Progenitor cell of endocrine pancreas (in vitro differentiated cells): ENCODE data around the gene ANXA2. TPM values are rescaled to one million over a fixed set of nuclear protein-coding genes. Genes with fewer than 3 reads are reported as not detected.

Experiments
- DNase-seq: peaks from one replicate; pipeline ENCODE4 v3.0.0; 2021; ENCODE audit warnings: low spot score; ENCODE audit not compliant: unreplicated experiment
- H3K27ac Mint-ChIP-seq: 2 replicates; pipeline ENCODE4 v1.8.0; 2021; ENCODE audit warnings: mild to moderate bottlenecking, moderate library complexity, mixed read lengths
- H3K27me3 Mint-ChIP-seq: 2 replicates; pipeline ENCODE4 v1.8.0; 2021; ENCODE audit warnings: mixed read lengths
- H3K36me3 Mint-ChIP-seq: 2 replicates; pipeline ENCODE4 v1.8.0; 2022; ENCODE audit warnings: mixed read lengths; ENCODE audit not compliant: insufficient read depth
- H3K4me1 Mint-ChIP-seq: 2 replicates; pipeline ENCODE4 v1.8.0; 2021; ENCODE audit warnings: low read depth, mixed read lengths
- H3K4me3 Mint-ChIP-seq: 2 replicates; pipeline ENCODE4 v1.8.0; 2021; ENCODE audit warnings: low read depth, mild to moderate bottlenecking, moderate library complexity, mixed read lengths
- H3K9me3 Mint-ChIP-seq: 2 replicates; pipeline ENCODE4 v1.8.0; 2021; ENCODE audit warnings: low read depth, mixed read lengths
- CTCF ChIP-seq: fragments of 200-600 bp; sonication (generic); IDR thresholded peaks from one replicate; pipeline ENCODE4 v1.5.0; 2021; ENCODE audit warnings: antibody characterized with exemption, mild to moderate bottlenecking; ENCODE audit not compliant: unreplicated experiment
- total RNA-seq: library from RNA; stranded (reverse); gene quantifications from 2 replicates; pipeline ENCODE4 v1.2.1, GENCODE V29; 2021

Gene ANXA2
- total RNA-seq, 1 donor from 2014 or later: 311 TPM

GRCh38 chr15:60344461-60344860 lies 53.3 kb downstream of the ANXA2 start:
- Mint-ChIP-seq H3K9me3 (no peaks in the 10 kb centered on the region), H3K36me3 (peaks cover 26% of the 10 kb centered on the region), H3K27ac (no peak overlapping the region), H3K4me3 (no peak overlapping the region), H3K27me3 (no peaks in the 10 kb centered on the region), H3K4me1 (no peaks in the 10 kb centered on the region)
- no peak for TF ChIP-seq CTCF
- no peak for DNase-seq

DNA sequence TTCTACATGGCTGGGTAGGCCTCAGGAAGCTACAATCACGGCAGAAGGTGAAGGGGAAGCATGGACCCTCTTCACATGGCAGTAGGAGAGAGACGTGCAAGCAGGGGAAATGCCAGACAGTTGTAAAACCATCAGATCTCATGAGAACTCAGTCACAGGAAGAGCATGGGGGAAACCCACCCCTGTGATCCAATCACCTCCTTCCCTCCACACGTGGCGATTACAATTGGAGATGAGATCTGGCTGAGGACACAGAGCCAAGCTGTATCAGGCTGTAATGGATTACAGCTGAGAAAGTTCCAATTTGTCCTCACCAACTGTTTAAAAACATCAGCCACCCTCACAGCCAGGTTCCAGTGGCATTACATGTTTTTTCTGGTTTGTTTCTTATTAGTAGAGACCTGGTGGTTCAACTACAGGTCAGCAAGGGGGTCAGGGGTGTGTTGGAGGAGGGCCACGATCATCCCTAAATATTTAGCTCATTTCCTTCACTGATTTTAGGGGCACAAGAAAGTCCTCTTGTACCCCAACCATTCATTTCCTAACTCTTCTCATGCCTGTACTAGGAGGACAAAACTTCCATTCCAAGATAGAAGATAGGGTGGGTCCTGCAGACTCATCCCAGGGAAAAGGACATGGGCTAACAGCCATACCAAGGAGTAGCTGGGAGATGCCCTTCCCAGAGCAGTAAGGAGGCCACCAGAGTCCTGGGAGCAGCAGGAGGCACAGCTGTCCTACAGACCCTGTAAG lies 54.4 kb downstream of the ANXA2 start:
- H3K4me1 Mint-ChIP-seq: no peaks in the 10 kb centered on the region
- H3K9me3 Mint-ChIP-seq: no peaks in the 10 kb centered on the region
- no peak for TF ChIP-seq CTCF
- no peak for DNase-seq
- H3K27ac Mint-ChIP-seq: no peak overlapping the region
- H3K4me3 Mint-ChIP-seq: no peak overlapping the region
- peaks cover 20% of the 10 kb centered on the region for H3K36me3 Mint-ChIP-seq
- H3K27me3 Mint-ChIP-seq: no peaks in the 10 kb centered on the region

DNA sequence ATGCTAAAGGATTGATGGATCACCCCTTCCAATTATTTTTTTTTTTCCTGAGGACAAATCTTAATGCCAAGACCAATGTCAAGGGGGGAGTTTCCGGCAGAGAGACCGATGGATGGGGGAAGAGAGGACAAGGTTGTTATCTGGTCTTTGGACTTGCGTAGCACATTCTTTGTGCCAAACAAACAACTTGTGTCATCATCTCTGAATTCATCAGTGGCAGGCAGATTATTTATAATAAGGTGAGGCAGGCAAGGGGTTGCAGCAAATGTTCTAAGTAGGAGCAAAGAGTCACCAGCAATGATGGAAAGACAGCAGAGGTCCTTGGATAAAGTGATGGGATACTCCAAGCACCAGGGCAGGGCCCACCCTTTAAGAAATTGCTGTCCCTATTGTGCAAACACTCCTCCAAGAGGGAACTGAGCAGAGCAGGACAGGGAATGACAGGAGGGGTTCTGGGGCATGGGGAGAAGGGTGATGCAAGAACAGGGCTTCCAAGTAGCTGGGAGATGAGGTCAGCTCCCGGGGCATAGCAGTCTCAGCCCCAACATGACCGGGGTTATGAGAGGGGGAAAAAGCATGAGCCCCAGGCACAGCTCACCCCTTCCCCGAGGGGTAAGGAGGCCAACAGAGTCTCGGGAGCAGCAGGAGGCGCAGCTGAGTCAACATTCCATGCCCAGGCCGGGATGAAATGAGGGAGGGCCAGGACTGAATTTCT lies 57.4 kb downstream of the ANXA2 start:
- H3K27me3 Mint-ChIP-seq: no peaks in the 10 kb centered on the region
- no peak for DNase-seq
- no peak overlapping the region for H3K4me3 Mint-ChIP-seq
- no peak overlapping the region for H3K27ac Mint-ChIP-seq
- H3K4me1 Mint-ChIP-seq: no peaks in the 10 kb centered on the region
- TF ChIP-seq CTCF: no peak
- no peaks in the 10 kb centered on the region for H3K9me3 Mint-ChIP-seq
- H3K36me3 Mint-ChIP-seq: peaks cover 1% of the 10 kb centered on the region

GRCh38 chr15:60339236-60339635 lies 58.5 kb downstream of the ANXA2 start:
- no peak for TF ChIP-seq CTCF
- Mint-ChIP-seq H3K27me3 (no peaks in the 10 kb centered on the region), H3K9me3 (peaks cover under 1% of the 10 kb centered on the region), H3K36me3 (no peaks in the 10 kb centered on the region), H3K4me1 (no peaks in the 10 kb centered on the region), H3K4me3 (no peak overlapping the region), H3K27ac (no peak overlapping the region)
- DNase-seq: no peak

GRCh38 chr15:60338810-60339209 lies 59.0 kb downstream of the ANXA2 start:
- no peak overlapping the region for H3K27ac Mint-ChIP-seq

More at GRCh38 chr15:60338810-60339209, 59.0 kb downstream of the ANXA2 start:
- Mint-ChIP-seq H3K4me3 (no peak overlapping the region), H3K27me3 (no peaks in the 10 kb centered on the region), H3K4me1 (no peaks in the 10 kb centered on the region), H3K36me3 (no peaks in the 10 kb centered on the region), H3K9me3 (peaks cover 4% of the 10 kb centered on the region)
- no peak for DNase-seq
- no peak for TF ChIP-seq CTCF
